HG03066 (cell line): ENCODE data around the gene ZNF672.
"Not testable (repeated sequence)": the region's sequence is repeated elsewhere in the genome, so short reads cannot be mapped to it uniquely, and the experiment has no call there.

Experiments
- ATAC-seq: cut with Tn5 transposase; IDR thresholded peaks from one replicate; pipeline ENCODE4 v1.9.1; 2021; ENCODE audit warnings: low read depth; ENCODE audit not compliant: unreplicated experiment

ZNF672 gene

DNA sequence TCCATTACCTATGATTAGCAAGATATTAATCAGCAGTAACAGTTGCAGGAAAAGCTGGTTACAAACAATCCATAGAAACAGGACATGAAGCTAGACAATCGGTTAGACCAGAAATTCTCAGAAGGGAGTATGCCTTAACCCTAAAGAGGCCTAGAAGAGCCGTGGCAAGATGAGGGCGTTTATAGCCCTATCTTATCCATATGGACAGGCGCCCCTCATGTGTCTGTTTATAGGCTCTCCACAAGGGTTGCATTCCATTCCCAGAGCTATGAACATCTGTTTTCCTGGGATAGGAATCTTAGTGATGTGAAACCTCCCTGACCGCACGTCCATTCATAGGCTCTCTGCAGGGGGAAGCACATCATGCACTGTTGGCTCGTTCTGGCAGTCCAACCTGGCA is 44.4 kb downstream of the ZNF672 start:
- ATAC-seq = not testable (repeated sequence)

DNA sequence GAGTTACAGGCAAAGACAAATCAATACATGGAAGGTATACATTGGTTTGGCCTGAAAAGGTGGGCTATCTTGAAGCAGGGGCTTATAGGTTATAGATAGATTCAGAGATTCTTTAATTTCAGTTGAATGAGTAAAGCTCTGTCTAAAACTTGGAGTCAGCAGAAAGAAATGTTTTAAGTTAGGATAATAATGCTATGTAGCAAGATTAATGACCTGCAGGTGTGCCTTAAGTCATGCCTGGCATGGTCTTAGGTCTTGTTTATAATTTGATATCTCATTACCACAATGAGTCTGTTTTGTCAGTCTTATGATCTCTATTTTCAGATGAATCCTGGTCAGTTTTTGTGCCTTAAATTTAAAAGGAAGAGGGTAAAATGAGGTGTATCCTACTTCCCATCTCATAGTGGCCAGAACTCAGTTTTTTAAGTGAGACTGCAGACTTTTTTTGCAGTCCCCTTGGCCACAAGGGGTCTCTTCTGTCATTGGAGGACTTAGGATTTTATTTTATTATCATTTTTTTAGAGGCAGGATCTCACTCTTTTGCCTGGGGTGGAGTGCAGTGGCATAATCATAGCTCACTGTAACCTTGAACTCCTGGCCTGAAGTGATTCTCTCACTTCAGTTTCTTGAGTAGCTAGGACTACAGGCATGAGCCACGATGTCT is 46.7 kb downstream of the ZNF672 start:
- no peak for ATAC-seq

DNA sequence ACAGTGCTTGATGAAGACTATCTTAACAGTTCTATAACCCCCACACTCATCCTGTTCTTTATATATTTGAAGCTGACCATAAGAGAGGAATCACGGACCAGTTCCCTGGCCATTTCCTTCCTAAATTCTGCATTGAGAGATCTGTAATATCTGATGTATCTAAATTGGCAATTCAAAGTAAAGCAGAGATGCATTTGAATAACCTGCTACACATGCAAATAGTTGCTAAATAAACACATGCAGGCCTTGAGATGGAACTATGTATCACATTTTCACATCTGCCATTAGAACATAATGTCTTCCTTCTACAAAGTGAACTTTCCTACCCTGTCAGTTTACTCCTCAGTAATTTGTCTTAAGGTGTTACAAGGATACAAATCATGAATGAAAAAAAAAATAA is 47.6 kb downstream of the ZNF672 start:
- ATAC-seq = no peak

DNA sequence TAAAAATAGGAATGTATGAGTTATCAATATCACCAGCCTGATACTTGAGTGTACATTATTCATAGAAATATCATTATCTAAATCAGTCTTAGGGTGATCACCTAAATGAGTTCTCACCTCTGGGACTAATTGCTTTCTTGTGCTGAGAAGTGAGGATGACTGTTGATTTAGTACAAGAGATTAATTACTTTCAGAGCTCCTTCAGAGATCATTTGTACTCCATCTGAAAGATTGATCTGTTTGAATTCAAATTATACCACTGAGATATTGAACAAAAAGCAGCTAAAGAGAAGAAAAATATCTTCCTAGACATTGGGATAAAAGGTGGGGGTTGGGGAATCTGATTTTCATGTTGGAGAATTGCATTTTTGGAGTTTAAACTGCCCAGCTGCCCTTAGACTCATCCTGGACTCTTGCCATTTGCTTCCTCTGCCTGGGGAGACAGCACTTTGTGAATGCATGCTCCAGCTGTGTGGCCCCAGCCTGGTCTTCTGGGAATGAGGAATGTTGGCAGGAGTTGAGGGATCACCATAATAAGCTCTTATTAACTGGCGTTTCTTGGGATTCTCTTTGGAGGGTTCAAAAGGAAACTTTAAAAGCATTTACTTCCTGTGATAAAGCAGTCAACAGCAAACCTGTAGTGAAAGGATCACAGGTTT is 48.3 kb downstream of the ZNF672 start:
- no peak for ATAC-seq

DNA sequence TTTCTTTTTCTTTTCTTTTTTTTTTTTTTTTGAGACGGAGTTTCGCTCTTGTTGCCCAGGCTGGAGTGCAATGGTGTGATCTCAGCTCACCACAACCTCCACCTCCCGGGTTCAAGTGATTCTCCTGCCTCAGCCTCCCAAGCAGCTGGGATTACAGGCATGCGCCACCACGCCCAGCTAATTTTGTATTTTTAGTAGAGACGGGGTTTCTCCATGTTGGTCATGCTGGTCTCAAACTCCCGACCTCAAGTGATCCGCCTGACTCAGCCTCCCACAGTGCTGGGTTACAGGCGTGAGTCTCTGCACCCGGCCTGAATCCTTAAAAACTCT is 51.9 kb downstream of the ZNF672 start:
- not testable (repeated sequence) for ATAC-seq

DNA sequence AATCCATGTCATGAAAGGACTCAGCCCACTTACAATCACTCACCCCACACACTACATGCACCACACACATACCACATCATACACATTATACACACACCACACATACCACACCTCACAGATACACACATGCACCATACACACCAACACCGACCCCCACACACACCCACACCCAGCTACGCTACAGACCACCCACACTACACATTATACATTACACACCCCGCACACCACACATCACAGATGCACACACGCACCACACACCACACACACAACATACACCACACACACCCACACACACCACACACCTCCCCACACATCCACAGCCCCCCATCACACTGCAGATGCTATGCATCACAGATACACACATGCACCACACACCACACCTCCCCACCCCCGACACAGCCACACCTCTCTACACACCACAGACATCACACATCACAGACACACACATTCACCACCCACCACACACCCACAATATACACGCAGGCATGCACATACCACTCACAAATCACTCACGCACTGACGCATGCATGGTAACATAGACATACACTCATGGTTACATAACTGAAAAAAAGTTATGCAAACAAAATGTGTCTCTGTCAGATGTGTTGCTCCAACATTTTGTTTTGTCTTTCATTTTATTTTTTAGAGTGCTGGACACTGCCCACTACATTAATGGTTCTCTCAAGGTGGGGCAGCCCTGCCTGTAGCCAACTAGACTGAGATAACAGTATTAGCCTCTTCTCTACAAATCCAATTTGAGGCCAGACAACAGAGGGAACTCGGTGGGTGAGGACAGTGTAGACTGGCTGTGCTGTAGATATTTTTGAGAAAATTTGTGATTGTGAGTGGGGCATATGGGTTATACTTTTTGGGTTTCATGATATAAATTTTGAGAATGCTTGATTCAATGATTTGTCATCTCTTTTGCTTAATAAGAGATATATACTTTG is 52.8 kb downstream of the ZNF672 start:
- no peak for ATAC-seq

DNA sequence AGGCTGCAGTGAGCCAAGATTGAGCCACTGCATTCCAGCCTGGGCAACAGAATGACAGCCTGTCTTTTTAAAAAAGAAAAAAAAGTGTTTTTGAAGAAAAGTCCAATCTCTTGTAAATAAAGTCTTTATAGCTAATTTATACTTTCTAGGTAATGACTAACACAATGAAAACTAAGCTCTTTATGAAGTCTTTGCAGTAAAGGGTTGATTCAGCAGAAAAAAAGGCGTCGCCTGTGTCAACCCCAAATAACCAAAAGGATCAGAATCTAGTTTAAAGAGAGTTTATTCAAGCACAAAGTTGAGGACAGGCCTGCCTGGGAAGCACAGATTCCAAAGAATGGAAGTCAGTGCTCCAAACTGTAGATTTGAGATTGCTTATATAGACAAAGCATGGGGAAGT is 53.7 kb downstream of the ZNF672 start:
- ATAC-seq = no peak

DNA sequence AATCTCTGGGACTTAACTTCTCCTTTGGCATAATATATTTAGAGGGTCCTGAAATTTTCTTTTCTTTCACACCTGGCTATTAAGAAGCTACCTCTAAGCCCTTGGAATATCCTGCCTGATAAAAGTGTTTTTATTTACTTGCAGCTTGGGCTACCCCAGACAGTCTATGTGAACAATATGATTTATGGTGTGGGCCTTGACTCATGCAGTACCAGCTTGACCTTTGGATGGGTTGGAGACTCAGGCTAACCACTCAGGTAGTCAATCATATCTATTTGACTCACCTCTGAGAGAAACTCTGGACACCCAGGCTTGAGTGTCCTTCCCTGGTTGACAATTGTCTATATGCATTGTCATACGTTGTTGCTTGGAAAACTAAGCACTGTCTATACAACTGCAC is 54.6 kb downstream of the ZNF672 start:
- ATAC-seq = no peak

DNA sequence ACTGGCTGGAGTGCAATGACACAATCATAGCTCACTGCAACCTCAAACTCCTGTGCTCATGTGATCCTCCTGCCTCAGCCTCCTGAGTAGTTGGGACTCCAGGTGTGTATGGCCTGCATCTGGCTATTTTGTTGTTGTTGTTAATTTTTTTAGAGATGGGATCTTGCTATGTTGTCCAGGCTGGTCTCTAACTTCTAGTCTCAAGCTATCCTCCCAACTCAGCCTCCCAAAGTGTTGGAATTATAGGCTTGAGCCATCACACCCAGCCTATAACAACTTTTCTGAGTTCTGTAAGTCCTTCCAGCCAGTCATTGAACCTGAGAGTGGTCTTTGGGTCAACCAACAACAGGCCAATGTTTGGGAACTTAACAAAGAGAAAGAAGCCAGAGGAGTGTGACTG is 56.8 kb downstream of the ZNF672 start:
- ATAC-seq = no peak

DNA sequence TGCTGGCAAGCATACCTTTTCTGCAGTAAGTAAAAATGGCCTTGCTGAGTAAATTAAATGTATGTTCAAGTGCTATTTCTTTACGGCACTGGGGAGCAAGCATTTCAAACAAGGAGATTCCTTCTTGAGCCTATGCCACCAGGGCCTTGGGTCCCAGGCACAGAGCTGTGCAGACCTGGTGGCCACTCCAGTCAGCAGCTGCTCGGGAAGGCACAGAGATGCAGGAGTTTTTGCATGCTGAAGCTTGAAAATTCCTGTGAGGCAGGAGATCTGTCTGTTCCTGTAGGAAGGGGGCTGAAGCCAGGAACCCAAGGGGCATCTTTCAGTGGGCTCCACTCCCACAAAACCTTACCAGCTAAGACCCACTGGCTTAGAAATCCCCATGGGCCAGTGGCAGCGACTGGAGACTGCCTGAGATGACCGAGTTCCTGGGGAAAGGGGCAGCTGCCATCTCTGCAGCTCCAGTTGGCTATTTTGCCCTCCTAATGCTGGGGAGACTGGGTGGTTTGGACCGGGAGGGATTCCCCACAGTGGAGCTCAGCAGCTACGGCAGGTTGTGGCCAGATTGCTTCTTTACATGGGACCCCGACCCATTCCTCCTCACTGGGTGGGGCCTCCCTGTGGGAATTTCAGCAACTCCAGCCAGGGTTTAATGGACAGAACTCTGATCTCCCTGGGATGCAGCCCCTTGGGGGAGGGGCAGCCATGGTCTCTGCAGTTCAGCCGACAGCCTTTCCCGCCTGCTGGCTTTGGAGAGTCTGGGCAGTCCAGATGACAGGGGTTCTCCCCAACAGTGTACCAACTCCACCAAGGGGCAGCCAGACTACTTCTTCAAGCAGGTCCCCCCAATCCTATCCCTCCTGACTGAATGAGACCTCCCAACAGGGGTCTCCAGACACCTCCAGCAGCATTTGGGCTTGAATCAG is 59.7 kb downstream of the ZNF672 start:
- no peak for ATAC-seq
